Peyer's patch (tissue), 4 donors: Measurements from ENCODE around the gene TBC1D28.
"Not testable (repeated sequence)": the region's sequence is repeated elsewhere in the genome, so short reads cannot be mapped to it uniquely, and the experiment has no call there.

Experiments used
- CTCF ChIP-seq, 6 experiments: fragments of 450-650 bp in 4 of 6; fragments of 200-600 bp in 2 of 6; sonication (generic) in 1 of 6; IDR thresholded peaks; one replicate each; pipeline ENCODE4 v1.5.1; 2017 to 2019; ENCODE audit warnings: antibody characterized with exemption in 6 of 6, mild to moderate bottlenecking in 3 of 6, moderate library complexity in 1 of 6
- POLR2A ChIP-seq, 2 donors: fragments of 450-650 bp; IDR thresholded peaks; one replicate each; pipeline ENCODE4 v1.5.1; 2017; ENCODE audit warnings: antibody characterized with exemption in 2 of 2, mild to moderate bottlenecking in 2 of 2, moderate library complexity in 2 of 2

- TF ChIP-seq CTCF, POLR2A (IDR thresholded peaks at IDR 0.05): not testable (repeated sequence)
Observed at GRCh38 chr17:18643124-18643523, 1.1 kb downstream of the TBC1D28 start.
